Activated CD4-positive, alpha-beta T cell treated with anti-CD3 and anti-CD28 coated beads, Interleukin-2, amount 50 U/mL, for 48 hours (primary cell): Measurements from ENCODE around the gene ATP6V0A4.
"Not testable (repeated sequence)": the region's sequence is repeated elsewhere in the genome, so short reads cannot be mapped to it uniquely, and the experiment has no call there.

Experiments used
- DNase-seq, 2 experiments: peaks; one replicate each; pipeline ENCODE4 v3.0.0-alpha.2; 2020

Gene ATP6V0A4

GRCh38 chr7:138797715-138798320, at the start of gene ATP6V0A4, which contains the start of gene TMEM213:
Gene ATP6V0A4, minus strand, starts transcription at chr7:138798196. Its CDS starts 26,949 bp downstream, at chr7:138771247.
Gene TMEM213, plus strand, starts transcription at chr7:138797994. Its CDS starts 111 bp downstream, at chr7:138798105.
- no peak for DNase-seq

GRCh38 chr7:138845711-138846110, 47.7 kb upstream of the ATP6V0A4 start:
- DNase-seq, result no peak

GRCh38 chr7:138843632-138844580, 45.9 kb upstream of the ATP6V0A4 start:
- DNase-seq, result no peak

DNA sequence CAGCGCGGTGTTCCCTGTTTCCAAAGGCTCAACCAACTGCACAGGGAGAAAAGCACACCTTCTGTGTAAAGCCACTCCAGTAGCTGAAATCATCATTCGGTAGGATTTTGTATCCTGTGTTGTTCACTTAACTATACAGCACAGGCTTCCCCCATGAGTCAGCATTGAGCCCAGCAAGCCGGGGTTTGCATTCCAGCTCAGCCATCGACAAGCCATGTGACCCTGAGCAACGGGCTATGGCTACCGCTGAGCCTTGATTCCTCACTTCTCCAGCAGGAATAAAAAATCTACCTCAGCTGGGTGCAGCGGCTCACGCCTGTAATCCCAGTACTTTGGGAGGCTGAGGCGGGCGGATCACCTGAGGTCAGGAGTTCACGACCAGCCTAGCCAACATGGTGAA, 44.1 kb upstream of the ATP6V0A4 start:
- no peak for DNase-seq

DNA sequence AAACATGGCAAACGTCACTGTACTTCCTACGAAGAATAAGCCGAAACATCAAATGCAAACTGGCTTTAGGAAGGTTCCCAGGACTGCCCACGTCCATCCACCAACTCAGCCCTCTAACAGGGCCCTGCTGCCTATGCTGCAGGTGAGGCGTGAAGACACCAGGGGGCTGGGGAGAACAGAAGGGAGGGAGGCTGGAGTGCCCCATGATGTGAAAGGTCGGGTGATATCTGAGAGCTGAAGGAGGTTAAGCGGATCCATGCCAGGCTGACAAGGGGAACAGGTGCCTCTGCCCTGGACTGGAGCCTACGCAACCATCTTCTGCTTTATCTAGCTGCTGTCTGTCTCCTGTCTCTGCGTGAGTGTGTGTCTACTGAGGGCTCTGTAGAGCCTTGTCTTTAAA, 40.2 kb upstream of the ATP6V0A4 start:
- DNase-seq, result no peak

GRCh38 chr7:138837627-138838026, 39.6 kb upstream of the ATP6V0A4 start:
- no peak for DNase-seq

GRCh38 chr7:138835087-138835486, 37.1 kb upstream of the ATP6V0A4 start:
- DNase-seq, result no peak

- DNase-seq, result peak; percentile 19 to 41
Observed at GRCh38 chr7:138834583-138834982, 36.6 kb upstream of the ATP6V0A4 start.

DNA sequence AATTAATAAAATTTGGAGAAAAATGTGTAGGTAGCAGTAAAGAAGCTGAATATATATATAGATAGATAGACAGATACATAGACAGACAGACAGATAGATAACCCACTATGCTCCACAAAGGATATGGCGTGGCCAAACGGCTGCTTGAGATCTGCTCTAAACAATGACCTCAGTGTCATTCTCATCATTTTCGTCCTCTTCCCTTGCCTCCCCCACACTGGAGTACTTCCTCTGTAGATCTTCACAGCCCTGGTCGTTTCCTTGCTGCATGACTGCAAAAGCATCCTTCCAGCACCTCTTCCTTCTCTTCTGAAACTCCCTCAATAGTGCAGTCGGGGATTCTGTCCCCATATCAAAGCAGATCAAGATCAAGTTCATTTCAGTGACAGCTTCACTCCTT, 35.6 kb upstream of the ATP6V0A4 start:
- DNase-seq, result no peak

DNA sequence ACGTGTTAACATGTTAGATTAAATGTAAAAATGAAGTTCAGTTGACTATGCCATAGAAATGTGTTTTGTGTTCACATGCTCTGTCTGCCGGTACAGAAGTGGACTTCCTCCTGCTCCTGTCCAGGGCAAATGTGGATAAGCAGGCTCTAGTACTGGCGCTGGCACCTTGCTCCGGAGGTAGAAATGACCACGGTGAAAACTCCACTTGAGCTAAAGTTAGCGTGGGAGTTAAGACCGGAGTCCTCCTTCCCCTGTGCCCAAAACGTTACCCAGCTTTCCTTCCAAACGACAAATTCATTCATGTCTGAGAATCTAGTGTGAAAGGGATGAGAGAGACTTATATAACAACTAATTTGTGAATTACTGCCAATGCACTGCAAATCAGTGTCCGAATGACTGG, 35.0 kb upstream of the ATP6V0A4 start:
- no peak for DNase-seq

DNA sequence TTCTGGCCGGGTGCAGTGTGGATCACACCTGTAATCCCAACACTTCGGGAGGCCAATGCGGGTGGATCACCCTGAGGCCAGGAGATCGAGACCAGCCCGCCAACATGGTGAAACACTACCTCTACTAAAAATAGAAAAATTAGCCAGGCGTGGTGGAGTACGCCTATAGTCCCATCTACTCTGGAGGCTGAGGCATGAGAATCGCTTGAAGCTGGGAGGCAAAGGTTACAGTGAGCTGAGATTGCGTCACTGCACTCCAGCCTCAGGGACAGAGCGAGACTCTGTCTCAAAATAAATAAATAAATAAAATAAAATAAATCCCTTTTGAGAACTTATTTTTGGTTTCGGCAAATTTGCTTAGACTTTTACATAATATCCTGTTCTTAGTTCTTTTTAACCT, 31.3 kb upstream of the ATP6V0A4 start:
- no peak for DNase-seq

DNA sequence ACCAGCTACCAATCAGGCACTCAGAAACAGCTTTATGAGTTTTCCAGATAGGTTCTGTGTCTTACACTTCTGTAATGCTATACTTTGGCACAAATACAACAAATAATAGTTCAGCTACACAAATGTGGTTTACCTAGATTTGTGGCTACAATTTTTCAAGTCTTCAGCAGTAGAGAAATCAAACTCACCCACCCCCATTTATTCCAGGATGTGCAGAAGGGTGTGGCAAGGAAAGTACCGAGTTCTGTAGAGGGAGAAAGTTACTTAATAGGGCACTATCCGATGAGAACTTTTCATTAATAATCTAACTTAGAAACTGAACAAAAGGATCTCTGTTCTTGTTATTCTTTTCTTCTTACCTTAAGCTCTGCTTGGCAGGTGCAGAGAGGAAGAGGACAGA, 30.3 kb upstream of the ATP6V0A4 start:
- no peak for DNase-seq

GRCh38 chr7:138825049-138825721, 27.2 kb upstream of the ATP6V0A4 start:
- no peak for DNase-seq

- no peak for DNase-seq
Observed at GRCh38 chr7:138822867-138823535, 25.0 kb upstream of the ATP6V0A4 start.

DNA sequence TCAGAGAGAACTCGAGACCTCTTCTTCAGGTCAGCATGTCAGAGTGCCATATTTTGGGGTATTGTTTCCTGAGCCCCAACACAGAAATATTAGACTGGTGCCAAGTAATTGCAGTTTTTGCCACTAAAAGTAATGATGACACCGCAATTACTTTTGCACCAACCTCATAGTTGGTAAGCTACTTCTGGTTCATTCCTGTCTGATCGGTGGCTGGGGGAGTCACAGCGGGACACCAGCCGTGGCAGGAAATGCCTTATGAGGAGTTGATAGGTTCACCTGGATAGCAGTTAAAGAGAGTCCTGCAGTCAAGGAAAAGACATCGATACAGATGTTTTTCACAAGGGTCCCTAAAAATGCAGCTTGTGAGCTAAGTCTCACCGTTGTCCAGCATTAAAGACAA, 23.9 kb upstream of the ATP6V0A4 start:
- DNase-seq, result no peak

DNA sequence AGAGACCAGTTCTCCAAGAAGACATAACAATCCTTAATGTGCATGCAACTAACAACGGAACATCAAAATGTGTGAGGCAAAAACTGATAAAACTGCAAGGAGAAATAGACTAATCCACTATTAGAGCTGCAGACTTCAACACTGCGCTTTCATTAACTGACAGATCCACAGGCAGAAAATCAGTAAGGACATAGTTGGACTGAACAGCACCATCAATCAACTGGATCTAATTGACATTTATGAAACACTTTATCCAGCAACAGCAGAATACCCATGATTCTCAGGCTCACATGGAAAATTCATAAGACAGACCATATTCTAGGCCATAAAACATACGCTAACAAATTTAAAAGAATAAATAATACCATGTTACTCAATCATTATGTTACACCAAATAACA, 21.6 kb upstream of the ATP6V0A4 start:
- DNase-seq, result no peak

DNA sequence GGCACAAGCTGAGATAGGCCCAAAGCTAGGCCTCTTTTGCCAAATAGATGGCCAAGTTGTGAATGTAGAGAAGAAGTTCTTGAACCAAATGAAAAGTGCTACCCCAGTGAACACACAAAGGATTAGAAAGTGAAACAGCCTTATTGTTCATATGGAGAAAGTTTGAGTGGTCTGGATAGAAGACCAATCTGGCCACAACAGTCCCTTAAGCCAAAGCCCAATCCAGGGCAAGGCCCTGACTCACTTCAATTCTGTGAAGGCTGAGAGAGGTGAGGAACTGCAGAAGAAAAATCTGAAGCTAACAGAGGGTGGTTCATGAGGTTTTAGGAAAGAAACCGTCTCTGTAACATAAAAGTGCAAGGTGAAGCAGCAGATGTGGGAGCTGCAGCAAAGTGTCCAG, 18.7 kb upstream of the ATP6V0A4 start:
- no peak for DNase-seq

- DNase-seq, result no peak
Observed at GRCh38 chr7:138814816-138815332, 16.9 kb upstream of the ATP6V0A4 start.

GRCh38 chr7:138813945-138814344, 15.9 kb upstream of the ATP6V0A4 start:
- DNase-seq, result no peak

DNA sequence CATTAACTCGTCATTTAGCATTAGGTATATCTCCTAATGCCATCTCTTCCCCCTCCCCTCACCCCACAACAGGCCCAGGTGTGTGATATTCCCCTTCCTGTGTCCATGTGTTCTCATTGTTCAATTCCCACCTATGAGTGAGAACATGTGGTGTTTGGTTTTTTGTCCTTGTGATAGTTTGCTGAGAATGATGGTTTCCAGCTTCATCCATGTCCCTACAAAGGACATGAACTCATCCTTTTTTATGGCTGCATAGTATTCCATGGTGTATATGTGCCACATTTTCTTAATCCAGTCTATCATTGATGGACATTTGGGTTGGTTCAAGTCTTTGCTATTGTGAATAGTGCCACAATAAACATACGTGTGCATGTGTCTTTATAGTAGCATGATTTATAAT, 13.3 kb upstream of the ATP6V0A4 start:
- DNase-seq, result not testable (repeated sequence)

DNA sequence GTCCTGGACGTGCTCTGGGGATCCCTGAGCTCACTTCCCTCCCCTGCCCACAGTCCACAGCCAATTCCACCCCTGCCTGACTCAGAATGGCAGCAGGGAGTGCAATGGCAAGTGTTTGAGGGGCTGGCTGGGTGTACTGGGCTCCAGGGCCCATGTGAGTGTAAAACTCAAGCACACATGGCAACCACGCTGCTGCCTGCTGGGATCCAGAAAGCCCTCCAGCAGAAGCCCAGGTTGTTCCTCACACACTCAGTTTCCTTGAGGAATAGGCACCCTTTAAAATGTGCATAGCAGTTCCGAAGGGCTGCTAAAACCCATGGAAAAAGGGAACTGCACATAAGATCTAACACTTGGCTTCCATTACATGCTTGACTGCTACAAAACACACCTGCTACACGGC, 11.3 kb upstream of the ATP6V0A4 start:
- DNase-seq, result no peak

DNA sequence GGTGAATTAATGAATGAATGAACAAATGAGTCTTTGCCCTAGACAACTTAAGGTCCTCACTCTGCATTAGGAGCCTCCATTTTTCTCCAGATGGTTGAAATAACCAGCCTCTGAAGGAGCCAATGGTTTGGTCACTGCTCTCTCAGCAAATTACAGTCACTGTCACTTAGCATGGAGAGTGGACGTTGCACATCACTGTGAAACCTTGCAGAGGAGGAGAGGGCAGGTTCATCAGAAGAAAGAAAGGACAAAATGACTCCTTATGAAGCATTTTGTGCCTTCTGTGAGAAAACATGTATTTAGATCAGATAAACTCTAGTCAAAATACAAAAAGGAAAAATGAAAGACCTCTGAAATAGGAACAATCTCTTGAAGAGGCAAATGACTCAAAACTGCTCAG, 6.6 kb upstream of the ATP6V0A4 start:
- DNase-seq, result no peak

DNA sequence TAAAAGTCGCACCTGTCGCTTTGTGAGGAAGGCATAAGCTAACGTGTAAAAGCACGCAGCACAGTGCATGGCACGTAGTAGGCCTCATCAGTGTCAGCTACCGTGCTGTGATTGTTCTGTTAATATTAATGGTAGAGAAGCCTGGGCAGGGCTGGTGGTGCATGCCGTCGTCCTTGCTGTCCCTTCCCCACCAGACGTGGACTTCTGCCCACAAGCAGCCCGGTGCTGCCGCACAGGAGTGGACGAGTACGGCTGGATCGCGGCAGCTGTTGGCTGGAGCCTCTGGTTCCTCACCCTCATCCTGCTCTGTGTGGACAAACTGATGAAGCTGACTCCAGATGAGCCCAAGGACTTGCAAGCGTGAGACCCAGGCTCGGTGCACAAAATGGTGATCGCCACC, 4.7 kb upstream of the ATP6V0A4 start:
- no peak for DNase-seq
